ENCODE data around the gene CDC45. TPM values are rescaled to one million over a fixed set of nuclear protein-coding genes. Genes with fewer than 3 reads are reported as not detected.

CDC45 gene
- total RNA-seq, 4 donors from 2014 or later = 0.34 TPM; not detected in 3

DNA sequence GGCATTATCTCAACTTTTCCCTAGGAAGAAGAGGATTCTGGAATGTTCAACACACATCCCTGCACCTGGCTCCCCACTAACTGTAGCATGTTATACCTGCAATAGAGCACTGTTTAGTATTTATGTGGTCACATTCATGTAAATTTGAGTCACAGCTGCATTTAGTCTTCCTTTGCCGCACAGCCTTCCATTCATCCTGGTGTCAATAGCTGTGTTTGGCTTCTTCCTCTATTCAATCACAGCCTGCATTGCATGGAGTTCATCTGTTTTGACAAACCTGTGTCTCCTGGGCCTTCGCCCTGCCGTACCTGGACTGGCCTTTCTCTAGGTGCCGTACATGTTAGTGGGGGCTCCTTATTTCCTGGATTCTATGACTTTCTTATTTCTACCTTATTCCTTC, 28.1 kb upstream of the CDC45 start:
- TF ChIP-seq, protein P1, sequence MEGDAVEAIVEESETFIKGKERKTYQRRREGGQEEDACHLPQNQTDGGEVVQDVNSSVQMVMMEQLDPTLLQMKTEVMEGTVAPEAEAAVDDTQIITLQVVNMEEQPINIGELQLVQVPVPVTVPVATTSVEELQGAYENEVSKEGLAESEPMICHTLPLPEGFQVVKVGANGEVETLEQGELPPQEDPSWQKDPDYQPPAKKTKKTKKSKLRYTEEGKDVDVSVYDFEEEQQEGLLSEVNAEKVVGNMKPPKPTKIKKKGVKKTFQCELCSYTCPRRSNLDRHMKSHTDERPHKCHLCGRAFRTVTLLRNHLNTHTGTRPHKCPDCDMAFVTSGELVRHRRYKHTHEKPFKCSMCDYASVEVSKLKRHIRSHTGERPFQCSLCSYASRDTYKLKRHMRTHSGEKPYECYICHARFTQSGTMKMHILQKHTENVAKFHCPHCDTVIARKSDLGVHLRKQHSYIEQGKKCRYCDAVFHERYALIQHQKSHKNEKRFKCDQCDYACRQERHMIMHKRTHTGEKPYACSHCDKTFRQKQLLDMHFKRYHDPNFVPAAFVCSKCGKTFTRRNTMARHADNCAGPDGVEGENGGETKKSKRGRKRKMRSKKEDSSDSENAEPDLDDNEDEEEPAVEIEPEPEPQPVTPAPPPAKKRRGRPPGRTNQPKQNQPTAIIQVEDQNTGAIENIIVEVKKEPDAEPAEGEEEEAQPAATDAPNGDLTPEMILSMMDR (IDR thresholded peaks at IDR 0.05; ENCODE audit: low read depth) = no peak

DNA sequence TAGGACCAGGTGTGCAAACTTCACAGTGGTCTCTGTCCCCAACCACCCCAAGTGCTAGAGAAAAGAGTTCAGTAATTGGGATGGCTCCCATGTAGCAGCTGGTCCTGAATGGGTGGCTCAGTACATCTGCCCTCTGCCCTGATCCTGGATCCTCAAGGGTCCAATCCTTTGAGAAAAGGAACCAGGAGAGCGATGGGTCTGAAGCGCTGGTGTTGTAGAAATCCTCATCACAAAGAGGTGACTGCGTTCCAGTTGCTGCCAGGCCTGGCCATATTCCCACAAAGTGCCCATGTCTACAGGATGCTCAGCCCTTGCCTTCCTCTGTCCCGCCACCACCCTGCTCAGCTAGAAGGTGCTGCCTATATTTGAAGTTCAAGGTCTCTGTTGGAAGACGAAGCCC, 26.0 kb upstream of the CDC45 start:
- TF ChIP-seq, protein P1 (IDR thresholded peaks at IDR 0.05; ENCODE audit: low read depth) = no peak

DNA sequence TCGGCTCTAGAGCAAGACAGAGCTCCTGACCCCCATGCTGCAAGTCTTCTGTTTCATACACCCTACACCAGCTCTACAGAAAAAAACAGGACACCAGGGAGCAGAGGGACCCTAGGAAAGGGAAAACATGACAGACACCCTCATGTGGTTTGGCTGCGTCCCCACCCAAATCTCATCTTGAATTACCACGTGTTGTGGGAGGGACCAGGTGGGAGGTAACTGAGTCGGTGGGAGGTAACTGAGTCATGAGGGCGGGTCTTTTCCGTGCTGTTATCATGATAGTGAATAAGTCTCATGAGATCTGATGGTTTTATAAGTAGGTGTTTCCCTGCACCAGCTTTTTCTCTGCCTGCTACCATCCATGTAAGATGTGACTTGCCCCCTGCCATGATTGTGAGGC, 25.6 kb upstream of the CDC45 start:
- TF ChIP-seq, protein P1 (IDR thresholded peaks at IDR 0.05; ENCODE audit: low read depth) = no peak

DNA sequence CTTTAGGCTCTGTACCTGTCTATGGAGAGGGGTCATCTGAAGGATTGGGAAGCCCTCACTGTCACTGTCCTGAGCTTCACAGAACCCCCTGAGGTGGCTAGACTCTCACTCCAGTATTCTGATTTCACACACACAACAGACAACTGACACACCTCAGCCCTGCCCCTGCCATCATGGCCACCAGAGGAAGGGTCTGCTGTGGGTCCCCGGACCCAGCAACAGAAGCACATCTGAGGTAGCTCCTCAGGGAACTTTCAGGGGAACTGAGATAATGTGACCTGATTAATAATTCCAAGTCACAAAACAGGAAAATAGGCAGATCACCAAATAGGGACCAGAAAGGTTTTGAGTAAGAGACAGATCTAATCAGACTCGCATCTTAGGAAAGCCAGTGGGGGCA, 24.7 kb upstream of the CDC45 start:
- TF ChIP-seq, protein P1 (IDR thresholded peaks at IDR 0.05; ENCODE audit: low read depth) = no peak

DNA sequence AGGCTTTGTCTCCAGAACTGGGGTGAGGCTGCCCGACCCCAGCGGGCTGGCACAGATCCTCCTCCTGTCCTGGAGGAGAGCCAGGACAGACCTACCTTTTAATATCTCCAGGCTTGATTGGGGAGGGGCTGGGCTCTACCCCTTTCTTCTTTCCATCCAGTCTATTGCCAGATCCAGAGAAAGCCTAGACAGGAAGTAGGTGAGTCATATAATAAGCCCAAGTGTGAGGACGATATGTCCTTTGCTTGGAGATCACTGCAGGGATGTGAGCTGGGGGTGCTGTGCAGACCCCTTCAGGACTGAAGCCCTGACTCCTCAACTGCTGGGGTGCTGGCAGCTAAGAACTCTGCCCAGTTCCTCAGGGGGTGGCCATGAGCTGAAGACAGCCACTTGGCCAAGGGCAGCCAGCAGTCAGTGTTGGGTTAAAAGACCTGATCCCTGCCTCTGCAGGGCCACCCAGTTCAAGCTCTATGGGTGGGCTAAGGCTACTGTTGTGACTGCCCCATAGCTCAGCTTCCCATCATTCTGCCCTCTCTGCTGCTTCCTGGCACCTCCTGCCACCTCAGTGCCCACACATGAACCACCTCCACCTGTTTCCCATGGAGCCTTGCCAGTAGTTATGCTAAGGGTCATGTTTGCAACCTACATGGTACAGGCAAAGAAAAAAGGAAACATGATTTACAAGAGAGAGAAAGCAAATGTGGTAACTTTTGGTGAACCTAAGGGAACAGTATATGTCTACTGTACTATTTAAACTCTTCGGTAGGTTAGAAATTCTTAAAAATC, 23.9 kb upstream of the CDC45 start:
- TF ChIP-seq, protein P1 (IDR thresholded peaks at IDR 0.05; ENCODE audit: low read depth) = no peak

DNA sequence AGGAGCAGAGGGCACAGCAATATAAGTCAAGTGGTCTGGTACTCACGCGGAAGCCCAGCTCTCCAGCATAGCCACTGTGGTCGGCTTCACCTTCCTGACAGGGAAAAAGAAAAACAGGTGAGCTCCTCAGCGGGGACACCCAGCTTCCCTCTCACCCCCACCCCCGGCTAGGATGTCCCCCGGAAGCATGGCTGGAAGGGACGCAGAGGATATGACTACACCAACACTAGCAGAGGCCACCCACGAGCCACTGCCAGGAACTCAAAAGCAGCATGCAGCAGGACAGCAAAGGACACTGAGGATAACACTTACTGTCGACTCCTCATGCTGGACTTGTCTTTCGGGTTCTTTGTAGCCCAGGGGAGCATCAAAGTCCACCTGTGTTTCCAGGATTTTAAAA, 23.2 kb upstream of the CDC45 start:
- TF ChIP-seq, protein P1 (IDR thresholded peaks at IDR 0.05; ENCODE audit: low read depth) = no peak

DNA sequence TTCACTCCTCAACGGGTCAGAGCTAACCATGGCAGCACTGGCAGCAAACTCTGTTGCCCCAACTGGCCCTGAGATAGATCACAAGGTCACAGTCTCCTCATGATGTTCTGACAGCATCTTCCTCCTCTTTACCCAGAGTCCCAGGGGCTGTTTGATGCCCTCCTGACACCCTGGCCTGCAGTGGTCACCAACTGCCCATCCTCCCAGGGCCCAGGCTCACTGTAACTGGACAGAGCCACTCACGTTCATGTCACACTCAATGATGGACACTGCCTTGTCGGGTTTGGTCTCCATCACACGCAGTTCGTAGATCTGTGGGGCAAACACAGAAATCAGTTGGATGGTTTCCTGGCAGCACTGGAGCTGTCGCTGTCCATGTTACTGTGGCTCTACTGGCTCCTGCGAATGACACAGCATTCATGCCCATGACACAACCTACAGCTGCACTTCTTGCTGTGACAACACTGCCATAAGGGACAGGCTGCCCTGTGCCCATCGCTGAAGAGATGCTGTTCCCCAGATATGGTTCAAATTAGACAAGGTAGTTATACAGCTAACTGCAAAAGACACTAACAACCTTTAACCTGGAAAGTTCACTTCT, 21.8 kb upstream of the CDC45 start:
- TF ChIP-seq, protein P1 (IDR thresholded peaks at IDR 0.05; ENCODE audit: low read depth) = no peak
